Astrocyte (in vitro differentiated cells and primary cell): ENCODE data around the gene USP30. TPM values are rescaled to one million over a fixed set of nuclear protein-coding genes. Genes with fewer than 3 reads are reported as not detected.
A peak's percentile ranks its signal among the peaks of the same experiment; 100 is the strongest.
"Not testable (repeated sequence)": the region's sequence is repeated elsewhere in the genome, so short reads cannot be mapped to it uniquely, and the experiment has no call there.

Source experiments
- DNase-seq: peaks from one replicate; pipeline ENCODE4 v3.0.0-alpha.2; 2010; ENCODE audit warnings: low read depth
- FAIRE-seq: peaks from 2 replicates; lab custom pipeline; 2011; peaks lifted over from hg19 to GRCh38; lab: Jason Lieb, UNC
- H2AFZ ChIP-seq: 2 replicates; pipeline ENCODE4 v1.6.0; 2012; ENCODE audit warnings: low read depth, low read length, inconsistent platforms
- H3K27ac ChIP-seq: 2 replicates; pipeline ENCODE4 v1.5.1; 2011; ENCODE audit warnings: low read depth, low read length, inconsistent platforms
- H3K27me3 ChIP-seq: 2 replicates; pipeline ENCODE4 v1.6.0; 2011; ENCODE audit warnings: low read length, inconsistent platforms; ENCODE audit not compliant: insufficient read depth
- H3K36me3 ChIP-seq: 2 replicates; pipeline ENCODE4 v1.5.1; 2011; ENCODE audit warnings: low read length, inconsistent platforms; ENCODE audit not compliant: insufficient read depth
- H3K4me1 ChIP-seq: 2 replicates; pipeline ENCODE4 v1.5.1; 2011; ENCODE audit warnings: low read length, inconsistent platforms; ENCODE audit not compliant: insufficient read depth
- H3K4me2 ChIP-seq: 2 replicates; pipeline ENCODE4 v1.6.0; 2012; ENCODE audit warnings: low read length, inconsistent platforms
- H3K4me3 ChIP-seq: 2 replicates; pipeline ENCODE4 v1.5.1; 2011; ENCODE audit warnings: low read depth, mild to moderate bottlenecking, low read length, inconsistent platforms; ENCODE audit not compliant: insufficient read depth
- H3K79me2 ChIP-seq: 2 replicates; pipeline ENCODE4 v1.6.0; 2012; ENCODE audit warnings: mild to moderate bottlenecking, low read length, inconsistent platforms; ENCODE audit not compliant: insufficient read depth
- H3K9ac ChIP-seq: 2 replicates; pipeline ENCODE4 v1.6.0; 2012; ENCODE audit warnings: mild to moderate bottlenecking, low read length, inconsistent platforms
- H3K9me3 ChIP-seq: 2 replicates; pipeline ENCODE4 v1.5.1; 2012; ENCODE audit warnings: low read depth, mild to moderate bottlenecking, low read length, inconsistent platforms; ENCODE audit not compliant: insufficient read depth
- H4K20me1 ChIP-seq: 2 replicates; pipeline ENCODE4 v1.6.0; 2012; ENCODE audit warnings: low read length, inconsistent platforms; ENCODE audit not compliant: insufficient read depth
- H3K27ac Mint-ChIP-seq: one replicate; pipeline ENCODE4 v1.8.0; 2021; ENCODE audit warnings: mild to moderate bottlenecking, mixed read lengths; ENCODE audit not compliant: unreplicated experiment
- H3K27me3 Mint-ChIP-seq: one replicate; pipeline ENCODE4 v1.8.0; 2021; ENCODE audit warnings: low read depth, mixed read lengths; ENCODE audit not compliant: unreplicated experiment
- H3K36me3 Mint-ChIP-seq: one replicate; pipeline ENCODE4 v1.8.0; 2021; ENCODE audit warnings: low read depth, mixed read lengths; ENCODE audit not compliant: unreplicated experiment
- H3K4me1 Mint-ChIP-seq: one replicate; pipeline ENCODE4 v1.8.0; 2021; ENCODE audit warnings: low read depth, mixed read lengths; ENCODE audit not compliant: unreplicated experiment
- H3K4me3 Mint-ChIP-seq: one replicate; pipeline ENCODE4 v1.8.0; 2021; ENCODE audit warnings: mild to moderate bottlenecking, moderate library complexity, mixed read lengths; ENCODE audit not compliant: unreplicated experiment
- H3K9me3 Mint-ChIP-seq: one replicate; pipeline ENCODE4 v1.8.0; 2021; ENCODE audit warnings: mild to moderate bottlenecking, mixed read lengths; ENCODE audit not compliant: unreplicated experiment
- EZH2 ChIP-seq: IDR thresholded peaks from 2 replicates; pipeline ENCODE4 v1.6.1; 2012; ENCODE audit warnings: mild to moderate bottlenecking, low read length, inconsistent platforms; ENCODE audit not compliant: insufficient read depth
- total RNA-seq: library from RNA; stranded (reverse); gene quantifications from 2 replicates; pipeline ENCODE4 v1.2.1, GENCODE V29; 2021
- TF ChIP-seq, protein P1 (sequence below): IDR thresholded peaks from 2 replicates; pipeline ENCODE4 v1.5.1; 2011; ENCODE audit warnings: low read depth, mild to moderate bottlenecking, inconsistent platforms, low read length, moderate library complexity; ENCODE audit not compliant: insufficient read depth

Gene USP30
- total RNA-seq, 1 donor from 2014 or later, result 12.1 TPM

DNA sequence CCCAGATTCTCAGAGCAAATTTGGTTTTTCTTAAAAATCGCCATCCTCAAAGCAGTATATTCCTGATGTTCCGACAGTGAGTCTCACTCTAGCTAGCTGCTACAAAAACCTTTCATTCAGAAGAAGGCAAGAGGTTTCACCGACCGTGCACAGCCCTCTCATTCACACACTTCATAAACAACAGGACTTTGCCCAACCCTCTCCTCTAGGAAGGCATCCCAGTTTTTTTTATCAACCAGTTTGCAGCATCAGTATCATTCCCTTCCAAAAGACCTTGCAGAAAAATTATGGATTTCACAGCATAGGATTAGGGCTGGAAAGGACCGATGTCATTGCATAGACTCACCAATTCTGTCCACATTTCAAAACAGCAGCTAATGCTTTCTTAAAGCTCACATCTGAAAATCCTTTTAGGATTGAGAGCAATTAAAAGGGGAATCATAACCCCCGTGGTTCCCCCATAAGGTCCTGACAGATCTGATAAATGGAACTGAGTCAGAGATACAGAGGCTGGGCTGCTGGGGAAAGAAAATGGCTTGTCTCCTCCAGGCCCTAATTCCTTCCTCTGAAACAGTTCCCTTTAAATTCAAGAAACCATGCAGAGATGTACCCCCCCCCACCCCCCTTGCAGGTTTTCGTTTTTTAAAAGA, 32.1 kb upstream of the USP30 start:
- H2AFZ ChIP-seq, result no peak overlapping the region
- no peaks in the 10 kb centered on the region for H3K27me3 ChIP-seq
- Mint-ChIP-seq H3K4me3 (no peak overlapping the region), H3K27ac (no peak overlapping the region), H3K9me3 (no peaks in the 10 kb centered on the region), H3K36me3 (no peaks in the 10 kb centered on the region), H3K27me3 (peaks cover 10% of the 10 kb centered on the region), H3K4me1 (peaks cover 4% of the 10 kb centered on the region)
- no peaks in the 10 kb centered on the region for H3K9me3 ChIP-seq
- no peak overlapping the region for H3K27ac ChIP-seq
- H3K36me3 ChIP-seq, result no peaks in the 10 kb centered on the region
- DNase-seq (no peak), FAIRE-seq (no peak)
- no peaks in the 10 kb centered on the region for H3K4me1 ChIP-seq
- H3K4me3 ChIP-seq, result no peak overlapping the region
- H3K4me2 ChIP-seq, result peak overlapping the region; percentile 79
- no peak overlapping the region for H3K9ac ChIP-seq
- H3K79me2 ChIP-seq, result no peaks in the 10 kb centered on the region
- H4K20me1 ChIP-seq, result no peaks in the 10 kb centered on the region
- TF ChIP-seq, protein P1, sequence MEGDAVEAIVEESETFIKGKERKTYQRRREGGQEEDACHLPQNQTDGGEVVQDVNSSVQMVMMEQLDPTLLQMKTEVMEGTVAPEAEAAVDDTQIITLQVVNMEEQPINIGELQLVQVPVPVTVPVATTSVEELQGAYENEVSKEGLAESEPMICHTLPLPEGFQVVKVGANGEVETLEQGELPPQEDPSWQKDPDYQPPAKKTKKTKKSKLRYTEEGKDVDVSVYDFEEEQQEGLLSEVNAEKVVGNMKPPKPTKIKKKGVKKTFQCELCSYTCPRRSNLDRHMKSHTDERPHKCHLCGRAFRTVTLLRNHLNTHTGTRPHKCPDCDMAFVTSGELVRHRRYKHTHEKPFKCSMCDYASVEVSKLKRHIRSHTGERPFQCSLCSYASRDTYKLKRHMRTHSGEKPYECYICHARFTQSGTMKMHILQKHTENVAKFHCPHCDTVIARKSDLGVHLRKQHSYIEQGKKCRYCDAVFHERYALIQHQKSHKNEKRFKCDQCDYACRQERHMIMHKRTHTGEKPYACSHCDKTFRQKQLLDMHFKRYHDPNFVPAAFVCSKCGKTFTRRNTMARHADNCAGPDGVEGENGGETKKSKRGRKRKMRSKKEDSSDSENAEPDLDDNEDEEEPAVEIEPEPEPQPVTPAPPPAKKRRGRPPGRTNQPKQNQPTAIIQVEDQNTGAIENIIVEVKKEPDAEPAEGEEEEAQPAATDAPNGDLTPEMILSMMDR, result no peak
- no peak for TF ChIP-seq EZH2

DNA sequence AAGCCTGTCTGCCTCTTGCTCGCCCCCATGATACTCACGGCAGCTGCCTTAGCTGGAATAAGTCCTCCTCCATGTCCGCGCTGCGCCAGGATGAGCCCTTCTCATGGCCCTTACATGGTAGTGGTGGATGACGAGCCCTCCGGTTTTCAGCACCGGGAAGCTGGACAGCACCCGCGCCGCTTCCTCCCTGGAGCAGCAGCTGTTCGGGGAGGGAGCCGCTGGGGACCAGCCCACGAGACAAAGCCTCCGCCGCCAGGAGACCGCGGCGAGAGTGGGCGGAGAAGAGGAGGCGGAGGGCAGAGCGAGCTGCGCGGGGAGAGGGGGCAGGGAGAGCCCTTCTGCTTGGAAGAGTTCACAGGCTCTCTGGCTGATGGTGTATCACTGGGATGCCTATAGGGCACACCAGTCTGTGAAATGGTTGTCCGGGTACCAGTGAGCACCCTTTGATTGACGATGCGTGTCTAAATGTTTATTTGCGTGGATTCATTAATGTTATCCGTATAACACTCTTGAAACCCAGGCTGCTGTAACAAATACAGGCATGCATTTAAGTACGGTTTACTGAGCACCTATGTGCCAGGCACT, 31.5 kb upstream of the USP30 start, which contains the start of gene SVOP:
SVOP (minus strand) TSS at position 273 of the 585 bp plus-strand sequence; CDS start at position 73, 200 bp downstream.
- Histone ChIP-seq H3K9ac (no peak within 1 kb of the TSS), H3K27me3 (no peaks in the 10 kb centered on the region), H2AFZ (peak within 1 kb of the TSS; percentile 29), H3K4me2 (peak within 1 kb of the TSS; percentile 79), H3K36me3 (no peaks in the 10 kb centered on the region), H3K4me3 (peak within 1 kb of the TSS; percentile 25), H3K27ac (no peak within 1 kb of the TSS), H3K9me3 (no peaks in the 10 kb centered on the region), H3K79me2 (no peaks in the 10 kb centered on the region), H4K20me1 (no peaks in the 10 kb centered on the region), H3K4me1 (no peaks in the 10 kb centered on the region)
- Mint-ChIP-seq H3K36me3 (no peaks in the 10 kb centered on the region), H3K4me1 (peaks cover 4% of the 10 kb centered on the region), H3K27me3 (peaks cover 9% of the 10 kb centered on the region), H3K4me3 (no peak within 1 kb of the TSS), H3K9me3 (no peaks in the 10 kb centered on the region), H3K27ac (no peak within 1 kb of the TSS)
- TF ChIP-seq, protein P1, result no peak
- TF ChIP-seq EZH2, result no peak
- peak; percentile 66 for DNase-seq
- no peak for FAIRE-seq

DNA sequence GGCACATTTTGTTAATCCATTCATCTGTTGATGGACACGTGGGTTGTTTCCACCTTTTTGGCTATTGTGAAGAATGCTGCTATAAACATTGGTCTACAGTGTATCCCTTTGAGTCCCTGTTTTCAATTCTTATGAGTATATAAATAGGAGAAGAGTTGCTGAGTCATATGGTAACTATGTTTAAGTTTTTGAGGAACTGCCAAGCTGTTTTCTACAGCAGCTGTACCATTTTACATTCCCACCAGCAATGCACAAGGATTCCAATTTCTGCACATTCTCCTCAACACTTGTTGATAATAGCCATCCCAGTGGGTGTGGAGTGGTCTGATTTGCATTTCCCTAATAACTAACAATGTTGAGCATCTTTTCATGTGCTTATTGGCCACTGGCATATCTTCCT, 24.6 kb upstream of the USP30 start:
- TF ChIP-seq, protein P1, result no peak
- no peak for TF ChIP-seq EZH2
- H3K9ac ChIP-seq, result no peak overlapping the region
- H3K9me3 Mint-ChIP-seq, result peaks cover 6% of the 10 kb centered on the region
- no peak for FAIRE-seq
- H3K27me3 Mint-ChIP-seq, result peaks cover 4% of the 10 kb centered on the region
- no peaks in the 10 kb centered on the region for H3K36me3 ChIP-seq
- no peaks in the 10 kb centered on the region for H3K4me1 ChIP-seq
- peaks cover 8% of the 10 kb centered on the region for H3K27me3 ChIP-seq
- no peaks in the 10 kb centered on the region for H3K79me2 ChIP-seq
- H4K20me1 ChIP-seq, result no peaks in the 10 kb centered on the region
- no peaks in the 10 kb centered on the region for H3K9me3 ChIP-seq
- no peak overlapping the region for H3K27ac ChIP-seq
- no peak overlapping the region for H3K4me2 ChIP-seq
- H3K36me3 Mint-ChIP-seq, result no peaks in the 10 kb centered on the region
- no peak overlapping the region for H3K27ac Mint-ChIP-seq
- H3K4me3 Mint-ChIP-seq, result no peak overlapping the region
- H2AFZ ChIP-seq, result no peak overlapping the region
- H3K4me3 ChIP-seq, result no peak overlapping the region
- no peak for DNase-seq
- peaks cover 24% of the 10 kb centered on the region for H3K4me1 Mint-ChIP-seq

DNA sequence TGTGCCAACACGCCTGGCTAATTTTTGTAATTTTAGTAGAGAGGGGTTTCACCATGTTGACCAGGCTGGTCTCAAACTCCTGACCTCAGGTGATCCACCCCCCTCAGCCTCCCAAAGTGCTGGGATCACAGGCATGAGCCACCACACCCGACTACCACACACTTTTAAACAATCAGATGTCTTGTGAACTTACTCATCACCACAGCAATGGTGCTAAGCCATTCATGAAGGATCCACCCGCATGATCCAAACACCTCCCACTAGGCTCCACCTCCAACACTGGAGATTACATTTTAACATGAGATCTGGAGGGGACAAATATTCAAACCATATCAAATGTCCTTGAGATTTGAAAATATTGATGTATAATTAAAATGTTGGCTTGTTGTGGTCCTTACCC, 23.8 kb upstream of the USP30 start:
- not testable (repeated sequence) for H3K9me3 ChIP-seq, H3K4me2 ChIP-seq, H3K27ac Mint-ChIP-seq, H3K27me3 Mint-ChIP-seq, H3K27ac ChIP-seq, H3K27me3 ChIP-seq, H3K9me3 Mint-ChIP-seq, H3K4me1 ChIP-seq, H3K36me3 Mint-ChIP-seq, H3K36me3 ChIP-seq, H4K20me1 ChIP-seq, H3K4me3 Mint-ChIP-seq, DNase-seq, H3K4me3 ChIP-seq, FAIRE-seq, H3K9ac ChIP-seq, H3K79me2 ChIP-seq, H2AFZ ChIP-seq
- peaks cover 24% of the 10 kb centered on the region for H3K4me1 Mint-ChIP-seq
